ENCODE data around the gene UBE2E2.

The UBE2E2 gene

DNA sequence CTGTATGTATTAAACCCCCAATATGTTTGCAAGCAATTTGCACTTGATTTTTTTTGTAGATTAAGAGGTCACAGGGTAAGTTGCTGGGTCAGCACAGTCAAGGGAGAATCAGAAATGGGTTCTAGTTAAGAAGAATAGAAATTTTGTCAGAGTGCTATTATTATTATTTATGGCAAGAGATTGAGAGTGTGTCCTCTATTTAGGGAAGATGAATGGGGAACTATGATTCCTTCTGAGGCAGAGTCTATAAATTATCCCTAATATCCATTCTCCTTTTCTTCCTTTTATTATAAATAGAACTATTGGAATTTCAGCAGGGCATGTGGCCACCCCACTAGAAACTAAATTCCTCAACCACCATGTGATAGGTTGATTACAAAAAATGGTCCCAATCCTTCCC is 392.7 kb downstream of the UBE2E2 start:
- Histone ChIP-seq H3K27ac (ENCODE audit: low read depth, low read length) (no peak overlapping the region), H3K4me2 (ENCODE audit: low read length) (no peak overlapping the region), H4K20me1 (ENCODE audit: control insufficient read depth, insufficient read depth, low read depth, low read length) (no peaks in the 10 kb centered on the region), H3K9me3 (ENCODE audit: control insufficient read depth, insufficient read depth, low read length) (no peaks in the 10 kb centered on the region), H3K9me2 (replicated peaks; ENCODE audit: control insufficient read depth, low read length) (no peaks in the 10 kb centered on the region), H3K79me2 (ENCODE audit: control insufficient read depth, low read length) (no peaks in the 10 kb centered on the region), H3K4me1 (ENCODE audit: control insufficient read depth, low read length) (no peaks in the 10 kb centered on the region), H3K4me3 (ENCODE audit: low read length) (no peak overlapping the region), H3K36me3 (ENCODE audit: control insufficient read depth, low read length) (no peaks in the 10 kb centered on the region), H3F3A (ENCODE audit: control insufficient read depth, insufficient read depth) (no peaks in the 10 kb centered on the region), H3K27me3 (ENCODE audit: control insufficient read depth, low read length) (peaks cover 3% of the 10 kb centered on the region; the same call in 1 of the 2 replicates)
- TF ChIP-seq EZH2phosphoT487 (IDR thresholded peaks at IDR 0.05; ENCODE audit: borderline replicate concordance, low read length), result no peak
- TF ChIP-seq, protein P1, sequence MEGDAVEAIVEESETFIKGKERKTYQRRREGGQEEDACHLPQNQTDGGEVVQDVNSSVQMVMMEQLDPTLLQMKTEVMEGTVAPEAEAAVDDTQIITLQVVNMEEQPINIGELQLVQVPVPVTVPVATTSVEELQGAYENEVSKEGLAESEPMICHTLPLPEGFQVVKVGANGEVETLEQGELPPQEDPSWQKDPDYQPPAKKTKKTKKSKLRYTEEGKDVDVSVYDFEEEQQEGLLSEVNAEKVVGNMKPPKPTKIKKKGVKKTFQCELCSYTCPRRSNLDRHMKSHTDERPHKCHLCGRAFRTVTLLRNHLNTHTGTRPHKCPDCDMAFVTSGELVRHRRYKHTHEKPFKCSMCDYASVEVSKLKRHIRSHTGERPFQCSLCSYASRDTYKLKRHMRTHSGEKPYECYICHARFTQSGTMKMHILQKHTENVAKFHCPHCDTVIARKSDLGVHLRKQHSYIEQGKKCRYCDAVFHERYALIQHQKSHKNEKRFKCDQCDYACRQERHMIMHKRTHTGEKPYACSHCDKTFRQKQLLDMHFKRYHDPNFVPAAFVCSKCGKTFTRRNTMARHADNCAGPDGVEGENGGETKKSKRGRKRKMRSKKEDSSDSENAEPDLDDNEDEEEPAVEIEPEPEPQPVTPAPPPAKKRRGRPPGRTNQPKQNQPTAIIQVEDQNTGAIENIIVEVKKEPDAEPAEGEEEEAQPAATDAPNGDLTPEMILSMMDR (IDR thresholded peaks at IDR 0.05; ENCODE audit: low read depth, low read length, poor library complexity, severe bottlenecking), result no peak

DNA sequence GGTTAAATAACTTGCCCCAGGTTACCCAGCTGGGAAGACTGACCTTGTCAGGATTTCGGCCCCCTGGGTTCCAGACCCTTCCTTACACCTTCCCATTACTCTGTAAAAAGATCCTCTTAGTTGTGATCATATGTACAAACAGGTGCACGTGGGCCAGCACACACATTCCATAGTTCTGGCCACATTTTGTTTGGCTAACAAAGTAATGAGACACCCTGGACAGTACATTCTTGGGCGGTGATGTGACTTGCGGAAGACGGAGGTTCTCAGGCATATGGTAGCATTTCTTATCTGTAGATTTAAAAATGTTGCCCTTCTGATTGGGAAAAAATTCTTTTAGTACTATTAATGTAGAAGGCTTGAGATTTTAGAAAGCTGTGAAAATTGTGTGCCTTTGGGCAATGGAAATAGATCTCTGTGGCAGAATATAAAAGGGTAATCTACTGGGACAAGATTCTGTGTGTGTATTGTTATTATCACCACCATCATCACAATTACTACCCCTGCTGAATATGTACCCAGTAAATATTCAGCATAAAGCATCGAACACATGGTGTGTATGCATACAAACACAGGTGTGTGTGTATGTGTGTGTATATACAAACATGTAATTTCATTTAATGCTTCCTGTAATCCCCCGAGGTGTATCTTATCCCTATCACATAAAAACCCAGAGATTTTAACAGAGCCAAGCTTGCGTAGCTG is 397.2 kb downstream of the UBE2E2 start:
- Histone ChIP-seq H4K20me1 (ENCODE audit: control insufficient read depth, insufficient read depth, low read depth, low read length) (no peaks in the 10 kb centered on the region), H3K4me1 (ENCODE audit: control insufficient read depth, low read length) (no peaks in the 10 kb centered on the region), H3K79me2 (ENCODE audit: control insufficient read depth, low read length) (no peaks in the 10 kb centered on the region), H3F3A (ENCODE audit: control insufficient read depth, insufficient read depth) (no peaks in the 10 kb centered on the region), H3K4me3 (ENCODE audit: low read length) (no peak overlapping the region), H3K4me2 (ENCODE audit: low read length) (no peak overlapping the region), H3K9me3 (ENCODE audit: control insufficient read depth, insufficient read depth, low read length) (no peaks in the 10 kb centered on the region), H3K36me3 (ENCODE audit: control insufficient read depth, low read length) (no peaks in the 10 kb centered on the region), H3K27me3 (ENCODE audit: control insufficient read depth, low read length) (peaks cover 3% of the 10 kb centered on the region; the same call in 1 of the 2 replicates), H3K27ac (ENCODE audit: low read depth, low read length) (no peak overlapping the region), H3K9me2 (replicated peaks; ENCODE audit: control insufficient read depth, low read length) (no peaks in the 10 kb centered on the region)
- TF ChIP-seq, protein P1 (IDR thresholded peaks at IDR 0.05; ENCODE audit: low read depth, low read length, poor library complexity, severe bottlenecking), result no peak
- TF ChIP-seq EZH2phosphoT487 (IDR thresholded peaks at IDR 0.05; ENCODE audit: borderline replicate concordance, low read length), result no peak

DNA sequence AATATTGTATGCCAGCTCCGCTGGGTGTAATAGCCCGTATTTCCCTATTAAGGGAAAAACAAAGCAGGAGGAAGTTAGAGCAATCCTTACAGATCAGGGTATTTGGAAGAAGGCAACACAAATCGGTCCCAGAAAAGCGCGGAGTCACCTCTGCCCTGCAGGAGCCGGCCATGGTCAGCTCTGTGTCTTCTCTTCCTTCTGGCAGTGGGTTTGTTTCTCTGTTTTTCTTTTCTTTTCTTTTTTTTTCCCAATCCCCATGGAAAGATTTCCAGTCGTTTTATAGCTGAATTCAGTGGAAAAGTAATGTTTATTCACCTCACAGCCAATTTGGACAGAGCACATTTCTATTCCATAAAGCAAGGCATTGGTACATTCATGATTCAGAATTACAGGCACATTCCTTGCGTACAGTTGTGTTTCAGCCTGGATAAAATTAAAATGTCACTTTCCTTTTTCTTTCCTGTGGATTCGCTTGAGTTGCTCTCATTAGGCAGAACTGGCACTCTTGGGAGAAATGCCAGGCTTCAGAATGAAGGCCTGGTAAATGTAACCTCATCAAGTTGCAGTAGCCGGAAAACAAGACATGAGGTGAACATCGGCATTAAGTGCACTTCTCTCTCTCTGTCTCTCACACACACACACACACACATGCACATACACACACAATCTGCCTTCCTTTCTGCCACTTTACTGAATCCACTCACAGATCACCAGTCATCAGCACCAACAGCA is 398.1 kb downstream of the UBE2E2 start:
- no peak overlapping the region for H3K27ac ChIP-seq (ENCODE audit: low read depth, low read length)
- no peaks in the 10 kb centered on the region for H3K4me1 ChIP-seq (ENCODE audit: control insufficient read depth, low read length)
- H4K20me1 ChIP-seq (ENCODE audit: control insufficient read depth, insufficient read depth, low read depth, low read length), result no peaks in the 10 kb centered on the region
- no peak overlapping the region for H3K4me2 ChIP-seq (ENCODE audit: low read length)
- no peaks in the 10 kb centered on the region for H3K36me3 ChIP-seq (ENCODE audit: control insufficient read depth, low read length)
- H3K9me3 ChIP-seq (ENCODE audit: control insufficient read depth, insufficient read depth, low read length), result no peaks in the 10 kb centered on the region
- no peaks in the 10 kb centered on the region for H3F3A ChIP-seq (ENCODE audit: control insufficient read depth, insufficient read depth)
- H3K9me2 ChIP-seq (replicated peaks; ENCODE audit: control insufficient read depth, low read length), result no peaks in the 10 kb centered on the region
- no peak overlapping the region for H3K4me3 ChIP-seq (ENCODE audit: low read length)
- H3K79me2 ChIP-seq (ENCODE audit: control insufficient read depth, low read length), result no peaks in the 10 kb centered on the region
- TF ChIP-seq, protein P1 (IDR thresholded peaks at IDR 0.05; ENCODE audit: low read depth, low read length, poor library complexity, severe bottlenecking), result no peak
- no peak for TF ChIP-seq EZH2phosphoT487 (IDR thresholded peaks at IDR 0.05; ENCODE audit: borderline replicate concordance, low read length)
- peaks cover 3% of the 10 kb centered on the region; the same call in 1 of the 2 replicates for H3K27me3 ChIP-seq (ENCODE audit: control insufficient read depth, low read length)
